COLO829 (cell line): ENCODE results near the gene CHSY1.
A peak's percentile ranks its signal among the peaks of the same experiment; 100 is the strongest.

Experiments used
- DNase-seq: peaks from one replicate; pipeline ENCODE4 v3.0.0; 2012; ENCODE audit warnings: low spot score

Gene CHSY1

GRCh38 chr15:101170568-101171350 lies 81.1 kb downstream of the CHSY1 start:
- no peak for DNase-seq

DNA sequence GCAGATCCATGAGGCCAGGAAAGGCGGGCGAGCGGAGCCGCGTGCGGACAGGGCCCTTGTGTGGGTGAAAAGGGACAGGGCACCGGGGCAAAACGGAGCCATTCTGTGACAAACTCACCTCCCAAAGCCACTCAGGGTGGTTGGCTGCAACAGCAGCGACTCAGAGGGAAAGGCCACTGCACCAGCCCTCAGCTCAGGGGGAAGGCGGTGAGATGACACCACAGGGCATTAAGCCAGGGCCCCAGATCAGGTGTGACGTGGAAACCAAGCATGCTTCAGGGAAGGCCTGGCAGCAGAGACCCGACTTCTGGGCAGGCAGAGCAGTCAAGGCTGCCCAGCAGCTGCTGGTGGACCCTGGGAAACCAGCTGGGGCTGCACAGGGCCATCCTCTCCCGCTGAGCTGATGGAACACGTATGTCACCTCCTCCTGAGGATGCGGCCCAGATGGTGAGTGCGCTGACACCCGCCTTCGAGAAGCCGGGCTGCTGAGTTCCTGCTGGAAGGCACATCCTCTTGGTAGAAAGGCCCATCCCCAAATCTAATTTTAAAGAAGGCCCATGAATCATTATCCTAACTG lies 82.3 kb downstream of the CHSY1 start:
- DNase-seq = no peak

- DNase-seq = no peak
Observed at GRCh38 chr15:101168898-101169494, 82.9 kb downstream of the CHSY1 start.

DNA sequence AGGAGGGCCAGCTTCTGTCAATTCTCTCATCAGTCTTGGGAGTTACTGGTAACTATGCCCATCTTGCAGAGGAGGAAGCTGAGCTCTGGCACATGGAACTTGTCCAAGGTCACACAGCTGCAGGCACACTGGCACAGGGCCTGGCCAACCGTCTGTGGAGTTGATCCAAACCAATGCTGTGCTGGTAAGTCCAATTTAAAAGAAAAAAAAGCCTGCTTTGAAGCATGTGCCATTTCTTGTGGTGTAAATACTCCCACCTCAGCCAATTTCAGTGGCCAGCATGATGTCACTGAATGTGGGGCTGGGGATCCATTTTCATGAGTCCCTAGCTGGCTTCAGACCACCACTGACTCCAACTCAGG lies 83.4 kb downstream of the CHSY1 start:
- DNase-seq = no peak

GRCh38 chr15:101167753-101168462 lies 83.9 kb downstream of the CHSY1 start:
- peak; percentile 98 for DNase-seq

DNA sequence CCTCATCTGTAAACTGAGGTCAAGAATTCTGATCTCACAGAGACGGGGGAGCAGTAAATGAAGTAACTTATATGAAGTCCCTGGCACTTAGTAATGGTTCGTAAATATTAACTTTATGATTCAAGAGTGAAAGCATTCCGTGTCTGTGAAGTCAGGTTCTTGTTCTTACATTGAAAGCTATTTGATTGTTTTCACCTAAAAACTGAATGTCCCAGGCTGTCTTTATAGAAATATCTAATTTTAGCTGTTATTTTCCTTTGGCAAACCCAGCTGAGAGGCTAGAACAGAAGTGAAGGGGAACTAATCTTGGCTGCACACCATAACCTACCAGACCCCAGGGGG lies 84.5 kb downstream of the CHSY1 start:
- DNase-seq = no peak

DNA sequence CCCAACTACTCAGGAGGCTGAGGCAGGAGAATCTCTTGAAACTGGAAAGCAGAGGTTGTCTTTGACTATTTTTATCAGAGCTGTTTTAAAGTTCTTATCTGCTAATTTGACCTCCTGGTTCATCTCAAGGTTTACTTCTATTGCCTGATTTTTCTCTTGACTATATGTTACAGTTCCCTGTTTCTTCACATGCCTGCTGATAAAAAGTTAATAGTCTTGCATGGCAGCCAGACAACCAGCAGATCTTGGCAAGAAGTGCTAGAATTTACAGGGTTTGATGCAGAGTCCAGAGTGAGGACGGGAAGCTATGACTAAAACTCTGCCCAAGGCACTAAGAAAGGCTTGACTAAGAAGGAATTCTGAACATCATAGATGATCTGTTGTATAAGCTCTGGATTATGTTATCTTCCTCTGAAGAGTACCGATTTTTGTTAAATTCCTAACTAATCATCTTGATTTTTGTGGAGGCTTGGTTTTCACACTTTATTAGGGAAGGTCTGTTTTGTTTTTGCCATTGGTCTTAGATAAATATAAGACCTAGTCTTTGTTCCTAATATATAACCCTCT lies 85.9 kb downstream of the CHSY1 start:
- no peak for DNase-seq

GRCh38 chr15:101162701-101163483 lies 89.0 kb downstream of the CHSY1 start:
- no peak for DNase-seq

DNA sequence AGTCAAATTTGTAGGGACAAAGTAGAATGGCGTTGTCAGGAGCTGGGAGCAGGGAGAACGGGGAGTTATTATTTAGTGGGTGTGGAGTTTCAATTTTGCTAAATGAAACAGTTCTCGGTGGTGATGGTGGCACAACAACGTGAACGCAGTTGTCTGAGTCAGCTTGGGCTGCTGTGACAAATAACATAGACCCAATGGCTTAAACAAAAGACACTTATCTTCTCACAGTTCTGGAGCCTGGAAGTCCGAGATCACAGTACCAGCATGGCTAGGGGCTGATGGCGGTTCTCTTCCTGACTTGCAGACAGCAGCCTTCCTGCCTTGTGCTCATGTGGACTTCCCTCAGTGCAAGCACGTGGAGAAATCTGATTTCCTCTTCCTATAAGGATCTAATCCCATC lies 90.2 kb downstream of the CHSY1 start:
- no peak for DNase-seq

DNA sequence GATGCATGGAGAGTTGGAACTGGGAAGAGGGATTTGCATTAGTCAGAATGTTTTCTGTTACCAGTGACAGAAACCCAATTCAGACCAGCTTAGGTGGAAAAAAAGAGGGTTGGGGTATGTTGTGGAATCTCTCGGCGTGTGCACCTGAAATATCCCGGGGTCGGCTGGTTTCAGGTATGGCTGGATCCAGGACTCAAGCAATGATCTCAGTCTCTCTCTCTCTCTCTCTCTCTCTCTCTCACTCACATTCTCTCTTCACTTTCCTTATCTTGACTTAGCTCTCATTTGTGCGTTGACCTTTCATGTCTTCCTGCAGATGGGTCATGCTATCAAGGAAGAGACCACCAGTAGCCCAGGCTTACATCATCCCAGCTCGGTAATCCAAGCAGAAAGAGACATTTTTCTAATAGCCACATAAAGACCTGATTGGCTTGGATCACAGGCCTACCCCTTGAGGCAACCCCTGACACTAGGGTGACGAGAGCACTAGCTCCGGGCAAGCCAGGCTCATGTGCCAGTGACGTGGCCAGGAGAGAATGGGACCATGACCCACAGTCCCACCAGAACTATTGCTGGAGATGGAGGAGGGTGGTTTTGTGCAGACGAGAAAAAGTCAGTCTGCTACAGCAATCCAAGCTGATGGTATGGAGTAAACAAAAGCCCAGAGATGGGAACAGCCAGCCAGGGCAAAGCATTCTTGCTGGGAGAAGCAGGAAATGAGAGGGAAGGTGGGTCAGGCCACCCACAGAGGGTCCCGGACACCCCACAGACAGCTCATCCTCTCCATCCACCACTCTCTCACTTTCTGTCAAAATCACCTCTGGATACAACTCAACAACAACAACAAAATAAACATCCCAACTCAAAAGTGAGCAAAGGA lies 91.7 kb downstream of the CHSY1 start:
- no peak for DNase-seq

DNA sequence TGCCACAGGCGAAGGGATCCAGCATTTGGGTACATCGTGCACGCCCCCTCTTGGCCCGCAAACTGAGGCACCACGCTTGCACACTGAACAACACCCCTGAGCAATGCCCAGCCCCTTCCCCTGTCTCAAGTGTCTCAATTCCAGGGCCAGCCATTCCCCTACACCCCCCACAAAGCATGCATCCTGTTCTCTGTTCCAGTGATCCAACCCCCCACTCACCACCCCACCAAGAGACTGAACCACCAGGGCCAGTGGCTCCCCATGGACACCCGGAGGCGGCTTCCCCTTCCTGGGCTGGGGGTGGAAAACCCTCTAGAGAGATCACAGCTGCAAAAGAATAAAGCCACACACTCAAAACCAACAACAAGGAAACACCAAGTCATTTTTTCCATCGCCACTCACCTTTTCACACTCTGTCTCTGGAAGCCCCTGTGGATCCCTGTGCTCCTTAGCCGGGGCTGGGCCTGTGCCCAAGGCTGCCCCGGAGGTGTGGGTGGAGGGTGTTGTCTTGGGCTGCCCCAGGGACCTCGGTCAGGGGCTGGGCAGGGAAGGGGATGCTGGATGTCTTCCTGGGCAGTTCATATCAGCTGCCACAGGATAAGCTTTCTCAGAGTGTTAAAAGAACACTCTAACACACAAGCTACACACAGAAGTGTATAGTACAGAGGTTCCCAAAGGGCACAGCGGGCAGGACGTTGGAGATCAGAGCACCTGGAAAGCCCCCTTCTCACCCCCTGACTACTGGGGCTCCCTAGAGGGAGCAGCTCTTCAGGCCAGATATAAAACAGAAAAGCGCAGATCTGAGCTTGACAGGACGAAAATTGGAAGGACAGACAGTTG lies 92.5 kb downstream of the CHSY1 start:
- peak; percentile 33 for DNase-seq

DNA sequence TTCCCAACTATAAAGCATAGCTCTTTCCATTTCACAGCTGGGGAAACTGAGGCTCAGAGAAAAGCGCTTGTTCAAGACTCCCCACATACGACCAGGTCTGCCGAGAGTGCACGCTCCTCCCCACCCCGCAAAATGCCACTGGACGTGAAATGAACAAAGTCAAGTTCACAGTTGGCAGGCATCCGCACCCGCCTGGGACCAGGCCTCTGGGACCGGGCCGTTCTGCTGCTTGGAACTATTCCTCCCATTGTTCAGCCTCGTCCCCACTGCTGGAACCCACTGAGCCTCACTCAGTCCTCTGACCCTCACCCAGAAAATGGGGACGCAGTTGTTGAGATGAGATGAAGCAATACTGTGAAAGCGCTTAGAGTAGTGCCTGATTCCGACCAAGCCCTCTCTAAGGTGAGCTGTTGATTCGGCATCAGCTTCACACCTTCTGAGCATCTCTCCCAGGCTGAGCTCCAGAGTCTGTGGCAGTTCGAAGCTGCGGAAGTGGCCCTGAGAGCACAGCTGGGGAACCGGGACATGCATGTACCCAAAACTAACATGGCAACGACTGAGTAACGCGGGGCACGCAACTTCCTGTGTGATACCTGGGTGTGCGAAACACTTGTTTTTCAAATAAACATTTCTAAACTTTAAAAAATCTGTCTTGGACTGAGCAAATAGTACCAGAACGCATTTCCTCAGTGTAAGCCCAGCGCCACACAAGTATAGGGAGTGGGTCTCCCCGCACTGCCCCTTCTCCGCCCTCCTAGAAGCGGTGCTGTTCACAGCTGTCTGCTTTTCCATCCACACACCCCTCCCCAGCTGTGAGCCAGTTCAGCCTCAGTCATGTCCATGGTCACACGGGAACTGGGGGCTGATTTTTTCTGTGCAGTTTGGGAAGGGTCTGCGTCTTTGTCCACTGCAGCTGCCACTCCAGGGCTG lies 93.4 kb downstream of the CHSY1 start:
- no peak for DNase-seq

DNA sequence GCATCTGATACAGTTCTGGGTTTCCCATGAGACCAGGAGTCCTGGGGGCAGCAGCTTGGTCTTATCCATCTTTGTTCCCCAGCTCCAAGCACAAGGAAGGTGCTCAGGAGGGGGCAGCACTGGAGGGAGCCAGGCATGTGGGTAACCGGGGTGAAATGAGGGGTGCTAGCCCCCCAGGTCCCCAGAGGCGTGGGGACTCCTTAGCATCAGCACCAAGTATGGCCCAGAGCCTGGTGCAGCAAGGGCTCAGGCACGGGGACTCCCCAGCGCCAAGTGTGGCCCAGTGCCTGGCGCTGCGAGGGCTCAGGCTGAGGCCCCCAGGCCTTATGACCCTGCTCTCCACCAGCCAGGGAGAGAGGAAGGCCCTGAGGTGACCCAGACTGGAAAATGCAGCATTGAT lies 94.1 kb downstream of the CHSY1 start:
- DNase-seq = no peak

GRCh38 chr15:101156509-101157159 lies 95.2 kb downstream of the CHSY1 start:
- no peak for DNase-seq

- no peak for DNase-seq
Observed at GRCh38 chr15:101156061-101156460, 95.8 kb downstream of the CHSY1 start.

GRCh38 chr15:101153801-101154656 lies 97.8 kb downstream of the CHSY1 start:
- DNase-seq = no peak

DNA sequence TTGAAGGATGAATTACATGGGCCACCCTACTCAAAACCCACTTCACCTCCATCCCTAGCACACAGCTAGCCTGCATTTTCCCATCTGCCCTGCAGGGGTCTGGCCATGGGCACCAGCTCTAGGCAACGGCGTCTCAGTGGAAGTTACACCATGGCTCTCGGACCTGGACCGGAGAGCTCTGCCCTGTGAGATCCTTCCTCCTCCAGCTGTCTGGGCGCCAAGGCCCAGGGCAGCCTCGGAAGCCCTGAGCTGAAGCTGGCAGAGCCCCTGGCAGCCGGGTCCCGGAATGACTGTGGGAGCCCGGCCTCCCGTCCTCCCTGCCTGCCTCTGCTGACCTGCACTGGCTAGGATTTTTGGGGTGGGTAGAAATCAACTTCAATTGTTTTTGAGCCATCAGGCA lies 98.9 kb downstream of the CHSY1 start:
- no peak for DNase-seq
